Type B pancreatic cell (in vitro differentiated cells): Measurements from ENCODE around the gene H2BK1. TPM values are rescaled to one million over a fixed set of nuclear protein-coding genes. Genes with fewer than 3 reads are reported as not detected.

Experiments
- DNase-seq: peaks from one replicate; pipeline ENCODE4 v3.0.0; 2021; ENCODE audit warnings: mixed read lengths; ENCODE audit not compliant: unreplicated experiment; ENCODE audit errors: extremely low spot score
- H3K27ac Mint-ChIP-seq: 2 replicates; pipeline ENCODE4 v1.8.0; 2021; ENCODE audit warnings: mild to moderate bottlenecking, mixed read lengths
- H3K27me3 Mint-ChIP-seq: 2 replicates; pipeline ENCODE4 v1.8.0; 2021; ENCODE audit warnings: mixed read lengths
- H3K36me3 Mint-ChIP-seq: 2 replicates; pipeline ENCODE4 v1.8.0; 2021; ENCODE audit warnings: mixed read lengths
- H3K4me1 Mint-ChIP-seq: one replicate; pipeline ENCODE4 v1.8.0; 2021; ENCODE audit warnings: mixed read lengths; ENCODE audit not compliant: unreplicated experiment
- H3K4me3 Mint-ChIP-seq: 2 replicates; pipeline ENCODE4 v1.8.0; 2021; ENCODE audit warnings: mild to moderate bottlenecking, mixed read lengths
- H3K9me3 Mint-ChIP-seq: 2 replicates; pipeline ENCODE4 v1.8.0; 2021; ENCODE audit warnings: mixed read lengths
- CTCF ChIP-seq: fragments of 200-600 bp; sonication (generic); conservative IDR thresholded peaks from 2 replicates; pipeline ENCODE4 v1.5.0; 2021; ENCODE audit warnings: antibody characterized with exemption, mild to moderate bottlenecking
- total RNA-seq: library from RNA; stranded (reverse); gene quantifications from 2 replicates; pipeline ENCODE4 v1.2.1, GENCODE V29; 2021; ENCODE audit warnings: low replicate concordance

H2BK1 gene
- total RNA-seq, 1 donor from 2014 or later = not detected

- peaks cover 11% of the 10 kb centered on the region for H3K9me3 Mint-ChIP-seq
- no peak overlapping the region for H3K27ac Mint-ChIP-seq
- H3K4me3 Mint-ChIP-seq = peak overlapping the region; percentile 9
- peaks cover 17% of the 10 kb centered on the region for H3K4me1 Mint-ChIP-seq
- H3K27me3 Mint-ChIP-seq = peaks cover 65% of the 10 kb centered on the region
- H3K36me3 Mint-ChIP-seq = no peaks in the 10 kb centered on the region
- DNase-seq = peak; percentile 88
- peak; percentile 100 for TF ChIP-seq CTCF
Measured at GRCh38 chr7:151172273-151173141, 37.8 kb downstream of the H2BK1 start.

- no peak for TF ChIP-seq CTCF
Measured at GRCh38 chr7:151168787-151169162, 41.5 kb downstream of the H2BK1 start.

GRCh38 chr7:151168003-151168786 lies 42.1 kb downstream of the H2BK1 start:
- peak; percentile 72 for DNase-seq
- Mint-ChIP-seq H3K27me3 (peaks cover 41% of the 10 kb centered on the region), H3K27ac (no peak overlapping the region), H3K4me1 (peaks cover 17% of the 10 kb centered on the region), H3K9me3 (peaks cover 8% of the 10 kb centered on the region), H3K4me3 (peak overlapping the region; percentile 84), H3K36me3 (no peaks in the 10 kb centered on the region)
- TF ChIP-seq CTCF = peak; percentile 78

More at GRCh38 chr7:151168787-151169162, 41.5 kb downstream of the H2BK1 start:
- H3K27ac Mint-ChIP-seq = no peak overlapping the region
- peaks cover 11% of the 10 kb centered on the region for H3K9me3 Mint-ChIP-seq
- peak overlapping the region; percentile 84 for H3K4me3 Mint-ChIP-seq
- no peaks in the 10 kb centered on the region for H3K36me3 Mint-ChIP-seq
- H3K27me3 Mint-ChIP-seq = peaks cover 45% of the 10 kb centered on the region
- H3K4me1 Mint-ChIP-seq = peaks cover 17% of the 10 kb centered on the region
- peak; percentile 62 for DNase-seq

- TF ChIP-seq CTCF = peak; percentile 69
- Mint-ChIP-seq H3K27ac (no peak within 1 kb of the TSS), H3K9me3 (peaks cover under 1% of the 10 kb centered on the region), H3K4me1 (peaks cover 12% of the 10 kb centered on the region), H3K36me3 (no peaks in the 10 kb centered on the region), H3K4me3 (peak within 1 kb of the TSS; percentile 84), H3K27me3 (peaks cover 33% of the 10 kb centered on the region)
- peak; percentile 70 for DNase-seq
Measured at GRCh38 chr7:151167197-151167961, 42.9 kb downstream of the H2BK1 start, which contains the start of gene GBX1. Gene GBX1, minus strand, starts transcription at chr7:151167694. Its CDS starts 146 bp downstream, at chr7:151167548.

- no peak overlapping the region for H3K27ac Mint-ChIP-seq
- no peaks in the 10 kb centered on the region for H3K9me3 Mint-ChIP-seq
- peaks cover 29% of the 10 kb centered on the region for H3K27me3 Mint-ChIP-seq
- H3K4me3 Mint-ChIP-seq = peak overlapping the region; percentile 78
- DNase-seq = peak; percentile 67
- H3K4me1 Mint-ChIP-seq = peaks cover 9% of the 10 kb centered on the region
- no peaks in the 10 kb centered on the region for H3K36me3 Mint-ChIP-seq
- no peak for TF ChIP-seq CTCF
Measured at GRCh38 chr7:151166629-151167196, 43.6 kb downstream of the H2BK1 start.
